GM03348 (cell line): ENCODE data around the gene GRIK4.
A peak's percentile ranks its signal among the peaks of the same experiment; 100 is the strongest.

Experiments
- DNase-seq: peaks from one replicate; pipeline ENCODE4 v3.0.0; 2012; ENCODE audit warnings: low spot score

GRIK4 gene

GRCh38 chr11:120954381-120954780 is 442.8 kb downstream of the GRIK4 start:
- no peak for DNase-seq

GRCh38 chr11:120956710-120957495 is 445.4 kb downstream of the GRIK4 start:
- no peak for DNase-seq

- no peak for DNase-seq
Measured at GRCh38 chr11:120958185-120958584, 446.6 kb downstream of the GRIK4 start.

- no peak for DNase-seq
Measured at GRCh38 chr11:120959189-120959588, 447.6 kb downstream of the GRIK4 start.

- no peak for DNase-seq
Measured at GRCh38 chr11:120964857-120965256, 453.3 kb downstream of the GRIK4 start.

- no peak for DNase-seq
Measured at GRCh38 chr11:120966840-120967239, 455.3 kb downstream of the GRIK4 start.

- DNase-seq = no peak
Measured at GRCh38 chr11:120969993-120970392, 458.4 kb downstream of the GRIK4 start.

- DNase-seq = no peak
Measured at GRCh38 chr11:120971825-120972224, 460.3 kb downstream of the GRIK4 start.

- DNase-seq = no peak
Measured at GRCh38 chr11:120972621-120973020, 461.1 kb downstream of the GRIK4 start.

GRCh38 chr11:120973501-120973900 is 462.0 kb downstream of the GRIK4 start:
- no peak for DNase-seq

- no peak for DNase-seq
Measured at GRCh38 chr11:120974466-120974865, 462.9 kb downstream of the GRIK4 start.

- no peak for DNase-seq
Measured at GRCh38 chr11:120974965-120975364, 463.4 kb downstream of the GRIK4 start.

- no peak for DNase-seq
Measured at GRCh38 chr11:120977266-120978137, 466.0 kb downstream of the GRIK4 start.

GRCh38 chr11:120978701-120979100 is 467.2 kb downstream of the GRIK4 start:
- DNase-seq = no peak

- peak; percentile 87 for DNase-seq
Measured at GRCh38 chr11:120985718-120986569, 474.4 kb downstream of the GRIK4 start.

GRCh38 chr11:120988603-120989002 is 477.1 kb downstream of the GRIK4 start:
- no peak for DNase-seq

GRCh38 chr11:120991830-120992686 is 480.5 kb downstream of the GRIK4 start:
- no peak for DNase-seq

GRCh38 chr11:120994091-120994859 is 482.7 kb downstream of the GRIK4 start:
- no peak for DNase-seq

GRCh38 chr11:120995184-120995583 is 483.6 kb downstream of the GRIK4 start:
- no peak for DNase-seq

GRCh38 chr11:120996973-120997372 is 485.4 kb downstream of the GRIK4 start:
- no peak for DNase-seq
